GM13977 (cell line): ENCODE measurements around the gene GRWD1.
A peak's percentile ranks its signal among the peaks of the same experiment; 100 is the strongest.

Experiments
- DNase-seq: peaks from one replicate; pipeline ENCODE4 v3.0.0; 2012; ENCODE audit warnings: low spot score
- CTCF ChIP-seq: IDR thresholded peaks from 2 replicates; pipeline ENCODE4 v1.5.1; 2012; ENCODE audit warnings: mild to moderate bottlenecking, control low read depth; ENCODE audit not compliant: insufficient read depth; ENCODE audit errors: extremely low read depth, missing control alignments
- in situ Hi-C: fragments of 300-500 bp; cut with MboI; formaldehyde crosslinking; loops from one replicate; pipeline ENCODE4 v1.12.0; 2022; ENCODE audit warnings: low sequenced_read_pairs, low pct_unique_long_range_greater_than_20kb, mixed read lengths, inconsistent platforms; ENCODE audit not compliant: unreplicated experiment

The GRWD1 gene

GRCh38 chr19:48445606-48446481 is at the start of gene GRWD1:
Gene GRWD1, plus strand, starts transcription at chr19:48445983. Its CDS starts 23 bp downstream, at chr19:48446006.
- peak; percentile 22 for TF ChIP-seq CTCF
- peak; percentile 97 for DNase-seq
- in situ Hi-C loops: no loop called here

- in situ Hi-C loops: no loop called here
- TF ChIP-seq CTCF: no peak
- no peak for DNase-seq
These were observed 49.6 kb upstream of the GRWD1 start for GRCh38 chr19:48396016-48396823.

- TF ChIP-seq CTCF: no peak
- in situ Hi-C loops: no loop called here
- no peak for DNase-seq
These were observed 49.0 kb upstream of the GRWD1 start for GRCh38 chr19:48396824-48397176.

GRCh38 chr19:48397263-48398101 is 48.3 kb upstream of the GRWD1 start:
- in situ Hi-C loops: no loop called here
- no peak for DNase-seq
- TF ChIP-seq CTCF: no peak

GRCh38 chr19:48398102-48398374 is 47.7 kb upstream of the GRWD1 start:
- TF ChIP-seq CTCF: no peak
- DNase-seq: no peak
- in situ Hi-C loops: no loop called here
